ENCODE data around the gene CD80.

The CD80 gene

GRCh38 chr3:119585856-119586570, 26.6 kb upstream of the CD80 start:
- no peak for FAIRE-seq
- TF ChIP-seq SPI1 (IDR thresholded peaks at IDR 0.05; ENCODE audit: low read depth, low read length), result no peak
- TF ChIP-seq POU2F2 (IDR thresholded peaks at IDR 0.05; ENCODE audit: low read depth, low read length), result no peak
- no peak for TF ChIP-seq POLR2A (IDR thresholded peaks at IDR 0.05; ENCODE audit: low read depth, low read length)
- no peak for TF ChIP-seq POLR2AphosphoS5 (IDR thresholded peaks at IDR 0.05; ENCODE audit: low read depth, low read length)
- no peak for TF ChIP-seq PAX5 (IDR thresholded peaks at IDR 0.05; ENCODE audit: insufficient read depth, low read length, severe bottlenecking)
- no peak for TF ChIP-seq TAF1 (IDR thresholded peaks at IDR 0.05; ENCODE audit: low read depth, low read length)
- no peak for DNase-seq (ENCODE audit: insufficient read length, low spot score)

- FAIRE-seq (no peak), DNase-seq (ENCODE audit: insufficient read length, low spot score) (no peak)
- TF ChIP-seq POU2F2 (IDR thresholded peaks at IDR 0.05; ENCODE audit: low read depth, low read length) (no peak), TAF1 (IDR thresholded peaks at IDR 0.05; ENCODE audit: low read depth, low read length) (no peak), PAX5 (IDR thresholded peaks at IDR 0.05; ENCODE audit: insufficient read depth, low read length, severe bottlenecking) (no peak), POLR2AphosphoS5 (IDR thresholded peaks at IDR 0.05; ENCODE audit: low read depth, low read length) (no peak), SPI1 (IDR thresholded peaks at IDR 0.05; ENCODE audit: low read depth, low read length) (no peak), POLR2A (IDR thresholded peaks at IDR 0.05; ENCODE audit: low read depth, low read length) (no peak)
Measured at GRCh38 chr3:119585208-119585607, 25.8 kb upstream of the CD80 start.

GRCh38 chr3:119582178-119582577, 22.8 kb upstream of the CD80 start:
- no peak for DNase-seq (ENCODE audit: insufficient read length, low spot score)
- FAIRE-seq, result peak; percentile 63
- TF ChIP-seq POLR2AphosphoS5 (IDR thresholded peaks at IDR 0.05; ENCODE audit: low read depth, low read length), result no peak
- TF ChIP-seq TAF1 (IDR thresholded peaks at IDR 0.05; ENCODE audit: low read depth, low read length), result no peak
- TF ChIP-seq SPI1 (IDR thresholded peaks at IDR 0.05; ENCODE audit: low read depth, low read length), result no peak
- no peak for TF ChIP-seq POLR2A (IDR thresholded peaks at IDR 0.05; ENCODE audit: low read depth, low read length)
- TF ChIP-seq PAX5 (IDR thresholded peaks at IDR 0.05; ENCODE audit: insufficient read depth, low read length, severe bottlenecking), result no peak
- TF ChIP-seq POU2F2 (IDR thresholded peaks at IDR 0.05; ENCODE audit: low read depth, low read length), result no peak

- TF ChIP-seq POLR2A (IDR thresholded peaks at IDR 0.05; ENCODE audit: low read depth, low read length) (peak; percentile 84), TAF1 (IDR thresholded peaks at IDR 0.05; ENCODE audit: low read depth, low read length) (0 out of 2 replicates have a peak, but pooled peaks have one; percentile 47), SPI1 (IDR thresholded peaks at IDR 0.05; ENCODE audit: low read depth, low read length) (peak; percentile 85), POLR2AphosphoS5 (IDR thresholded peaks at IDR 0.05; ENCODE audit: low read depth, low read length) (peak; percentile 75; the same call in 1 of the 2 replicates), POU2F2 (IDR thresholded peaks at IDR 0.05; ENCODE audit: low read depth, low read length) (peak; percentile 37; the same call in 1 of the 2 replicates), PAX5 (IDR thresholded peaks at IDR 0.05; ENCODE audit: insufficient read depth, low read length, severe bottlenecking) (no peak)
- DNase-seq (ENCODE audit: insufficient read length, low spot score) (peak; percentile 44), FAIRE-seq (peak; percentile 96)
Measured at GRCh38 chr3:119580067-119580760, 20.8 kb upstream of the CD80 start.

GRCh38 chr3:119579366-119580066, 20.1 kb upstream of the CD80 start, which contains the start of gene ADPRH:
TSS of gene ADPRH (plus strand) at chr3:119579492. CDS start at chr3:119582170, 2,678 bp downstream.
- DNase-seq (ENCODE audit: insufficient read length, low spot score) (peak; percentile 65), FAIRE-seq (no peak)
- TF ChIP-seq TAF1 (IDR thresholded peaks at IDR 0.05; ENCODE audit: low read depth, low read length) (no peak; the same call in 1 of the 2 replicates), POLR2A (IDR thresholded peaks at IDR 0.05; ENCODE audit: low read depth, low read length) (peak; percentile 71), PAX5 (IDR thresholded peaks at IDR 0.05; ENCODE audit: insufficient read depth, low read length, severe bottlenecking) (no peak), POLR2AphosphoS5 (IDR thresholded peaks at IDR 0.05; ENCODE audit: low read depth, low read length) (peak; percentile 79), SPI1 (IDR thresholded peaks at IDR 0.05; ENCODE audit: low read depth, low read length) (no peak), POU2F2 (IDR thresholded peaks at IDR 0.05; ENCODE audit: low read depth, low read length) (peak; percentile 51; the same call in 1 of the 2 replicates)

GRCh38 chr3:119575507-119575906, 16.1 kb upstream of the CD80 start:
- no peak for TF ChIP-seq POLR2AphosphoS5 (IDR thresholded peaks at IDR 0.05; ENCODE audit: low read depth, low read length)
- FAIRE-seq (peak; percentile 50), DNase-seq (ENCODE audit: insufficient read length, low spot score) (no peak)

- FAIRE-seq (no peak), DNase-seq (ENCODE audit: insufficient read length, low spot score) (no peak)
- TF ChIP-seq TAF1 (IDR thresholded peaks at IDR 0.05; ENCODE audit: low read depth, low read length) (no peak), POLR2AphosphoS5 (IDR thresholded peaks at IDR 0.05; ENCODE audit: low read depth, low read length) (no peak), POLR2A (IDR thresholded peaks at IDR 0.05; ENCODE audit: low read depth, low read length) (no peak), PAX5 (IDR thresholded peaks at IDR 0.05; ENCODE audit: insufficient read depth, low read length, severe bottlenecking) (no peak), POU2F2 (IDR thresholded peaks at IDR 0.05; ENCODE audit: low read depth, low read length) (no peak), SPI1 (IDR thresholded peaks at IDR 0.05; ENCODE audit: low read depth, low read length) (no peak)
Measured at GRCh38 chr3:119571688-119572087, 12.3 kb upstream of the CD80 start.

GRCh38 chr3:119571230-119571629, 11.8 kb upstream of the CD80 start:
- no peak for FAIRE-seq
- no peak for TF ChIP-seq POU2F2 (IDR thresholded peaks at IDR 0.05; ENCODE audit: low read depth, low read length)
- TF ChIP-seq POLR2AphosphoS5 (IDR thresholded peaks at IDR 0.05; ENCODE audit: low read depth, low read length), result no peak
- no peak for TF ChIP-seq PAX5 (IDR thresholded peaks at IDR 0.05; ENCODE audit: insufficient read depth, low read length, severe bottlenecking)
- TF ChIP-seq TAF1 (IDR thresholded peaks at IDR 0.05; ENCODE audit: low read depth, low read length), result no peak
- TF ChIP-seq POLR2A (IDR thresholded peaks at IDR 0.05; ENCODE audit: low read depth, low read length), result no peak
- no peak for DNase-seq (ENCODE audit: insufficient read length, low spot score)

GRCh38 chr3:119570229-119570628, 10.8 kb upstream of the CD80 start:
- TF ChIP-seq POLR2AphosphoS5 (IDR thresholded peaks at IDR 0.05; ENCODE audit: low read depth, low read length), result no peak
- peak; percentile 26; the same call in 1 of the 2 replicates for TF ChIP-seq SPI1 (IDR thresholded peaks at IDR 0.05; ENCODE audit: low read depth, low read length)
- FAIRE-seq (no peak), DNase-seq (ENCODE audit: insufficient read length, low spot score) (no peak)
